ENCODE data around the gene ZNF175.

The ZNF175 gene

DNA sequence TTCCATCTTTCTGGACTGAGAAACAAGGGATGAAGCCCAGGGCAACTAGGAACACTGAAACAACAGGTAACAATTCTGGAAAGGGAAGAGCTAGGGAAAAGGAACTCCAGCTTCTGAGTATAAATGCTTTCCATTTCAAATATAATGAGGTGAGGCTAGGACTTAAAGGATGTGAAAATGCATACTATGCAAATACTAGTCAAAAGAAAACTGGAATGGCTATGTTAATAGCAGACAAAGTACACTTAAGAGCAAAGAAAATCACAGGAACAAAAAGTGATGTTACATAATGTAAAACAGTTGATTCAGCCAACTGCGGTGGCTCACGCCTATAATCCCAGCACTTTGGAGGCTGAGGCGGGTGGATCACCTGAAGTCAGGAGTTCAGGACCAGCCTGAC is 69.3 kb downstream of the ZNF175 start:
- FAIRE-seq, result no peak
- DNase-seq (ENCODE audit: insufficient read length), result no peak
- TF ChIP-seq POLR2A (IDR thresholded peaks at IDR 0.05; ENCODE audit: low read depth, low read length) (no peak), TAF1 (IDR thresholded peaks at IDR 0.05; ENCODE audit: borderline replicate concordance, low read depth, low read length) (no peak), POLR2AphosphoS5 (IDR thresholded peaks at IDR 0.05; ENCODE audit: low read depth, low read length) (no peak)

DNA sequence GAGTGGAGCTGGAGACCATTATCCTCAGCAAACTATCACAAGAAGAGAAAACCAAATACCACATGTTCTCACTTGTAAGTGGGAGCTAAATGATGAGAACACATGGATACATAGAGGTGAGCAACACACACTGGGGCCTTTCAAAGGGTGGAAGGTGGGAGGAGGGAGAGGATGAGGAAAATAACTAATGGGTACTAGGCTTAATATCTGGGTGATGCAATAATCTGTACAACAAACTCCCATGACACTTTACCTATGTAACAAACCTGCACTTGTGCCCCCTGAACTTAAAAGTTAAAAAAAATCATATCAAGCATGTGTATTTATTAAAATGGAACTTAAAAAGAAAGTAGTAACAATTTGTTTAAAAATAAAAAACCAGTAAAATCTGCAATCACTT is 70.6 kb downstream of the ZNF175 start:
- FAIRE-seq (no peak), DNase-seq (ENCODE audit: insufficient read length) (no peak)
- TF ChIP-seq TAF1 (IDR thresholded peaks at IDR 0.05; ENCODE audit: borderline replicate concordance, low read depth, low read length) (no peak), POLR2AphosphoS5 (IDR thresholded peaks at IDR 0.05; ENCODE audit: low read depth, low read length) (no peak), POLR2A (IDR thresholded peaks at IDR 0.05; ENCODE audit: low read depth, low read length) (no peak)
